A549 (cell line): Measurements from ENCODE around the gene CDH4. TPM values are rescaled to one million over a fixed set of nuclear protein-coding genes. Genes with fewer than 3 reads are reported as not detected.

Experiments used
- ATAC-seq, 2 experiments: fragments of 200-7000 bp in 1 of 2; fragments of >200 bp in 1 of 2; cut with Nextera tagmentation in 1 of 2; cut with Tn5 transposase in 1 of 2; 3 replicates each; pipeline versions ENCODE4 v1.8.0 to v1.9.1; 2018 to 2020; ENCODE audit warnings: mild to moderate bottlenecking in 1 of 2, moderate library complexity in 1 of 2
- CTCF ChIA-PET: fragments of 300-600 bp; sonication (Branson Sonifier 250); formaldehyde crosslinking; extraction: SDS; loops from one replicate; lab custom pipeline; 2021; ENCODE audit warnings: antibody characterized with exemption, inconsistent platforms; lab: Yijun Ruan, JAX
- POLR2A ChIA-PET: fragments of 350-600 bp; formaldehyde crosslinking; extraction: SDS; loops from one replicate; lab custom pipeline; 2021; ENCODE audit warnings: antibody characterized with exemption, inconsistent platforms; lab: Yijun Ruan, JAX
- DNase-seq, 2 experiments: peaks; one replicate each; pipeline versions ENCODE4 v3.0.0 to v3.0.0-alpha.2; 2011 to 2016; ENCODE audit warnings: low read depth in 1 of 2, low spot score in 1 of 2
- FAIRE-seq: peaks from 2 replicates; lab custom pipeline; 2011; peaks lifted over from hg19 to GRCh38; lab: Jason Lieb, UNC
- H3K27ac ChIP-seq, 2 experiments: fragments of >200 bp; sonication (Bioruptor Twin); formaldehyde crosslinking; 3 replicates each; pipeline ENCODE4 v1.5.1; 2016 to 2017
- H3K4me1 ChIP-seq: fragments of >200 bp; sonication (Bioruptor Twin); formaldehyde crosslinking; 3 replicates; pipeline ENCODE4 v1.6.1; 2016
- H3K4me2 ChIP-seq: fragments of >200 bp; sonication (Bioruptor Twin); formaldehyde crosslinking; 3 replicates; pipeline ENCODE4 v1.6.1; 2016
- H3K4me3 ChIP-seq: fragments of >200 bp; sonication (Bioruptor Twin); formaldehyde crosslinking; 3 replicates; pipeline ENCODE4 v1.5.1; 2016
- H3K9me3 ChIP-seq: fragments of >200 bp; sonication (Bioruptor Twin); formaldehyde crosslinking; 3 replicates; pipeline ENCODE4 v1.6.1; 2016
- BCL3 ChIP-seq: fragments of >200 bp; sonication (Bioruptor Twin); formaldehyde crosslinking; IDR thresholded peaks from 3 replicates; pipeline ENCODE4 v1.6.1; 2016
- BHLHE40 ChIP-seq: IDR thresholded peaks from 2 replicates; pipeline ENCODE4 v1.6.1; 2012; ENCODE audit warnings: low read depth, low read length, inconsistent platforms
- CEBPB ChIP-seq, 2 experiments: fragments of >200 bp in 1 of 2; sonication (Bioruptor Twin) in 1 of 2; formaldehyde crosslinking in 1 of 2; IDR thresholded peaks; 2 replicates each; pipeline ENCODE4 v1.6.1; 2012 to 2016
- CHD2 ChIP-seq: fragments of 150-350 bp; IDR thresholded peaks from 2 replicates; pipeline ENCODE4 v1.6.1; 2014; ENCODE audit warnings: low read length; ENCODE audit not compliant: partially characterized antibody
- CHD4 ChIP-seq: fragments of 200-600 bp; sonication (generic); IDR thresholded peaks from 2 replicates; pipeline ENCODE4 v1.6.1; 2016; ENCODE audit warnings: antibody characterized with exemption, mild to moderate bottlenecking, borderline replicate concordance
- E2F6 ChIP-seq: IDR thresholded peaks from 2 replicates; pipeline ENCODE4 v1.6.1; 2012; ENCODE audit warnings: low read depth, borderline replicate concordance
- EHMT2 ChIP-seq: fragments of 200-600 bp; sonication (generic); IDR thresholded peaks from 2 replicates; pipeline ENCODE4 v1.6.1; 2016; ENCODE audit warnings: antibody characterized with exemption, low read depth, mild to moderate bottlenecking, moderate library complexity
- ELK1 ChIP-seq: fragments of 150-350 bp; IDR thresholded peaks from 2 replicates; pipeline ENCODE4 v1.6.1; 2014; ENCODE audit warnings: low read depth, mild to moderate bottlenecking, low read length
- ESRRA ChIP-seq: fragments of 150-350 bp; IDR thresholded peaks from 2 replicates; pipeline ENCODE4 v1.6.1; 2014; ENCODE audit warnings: mild to moderate bottlenecking, low read length, borderline replicate concordance
- HDAC2 ChIP-seq: fragments of 200-600 bp; sonication (generic); IDR thresholded peaks from 2 replicates; pipeline ENCODE4 v1.6.1; 2016
- HES2 ChIP-seq: fragments of >200 bp; sonication (Bioruptor Twin); formaldehyde crosslinking; IDR thresholded peaks from 2 replicates; pipeline ENCODE4 v1.6.1; 2016
- HEYL ChIP-seq: fragments of 250-450 bp; sonication (Bioruptor Pico); IDR thresholded peaks from 2 replicates; pipeline ENCODE4 v1.8.0; 2021; ENCODE audit warnings: mild to moderate bottlenecking, moderate library complexity
- HOXA7 ChIP-seq: fragments of 250-450 bp; sonication (Bioruptor Pico); IDR thresholded peaks from 2 replicates; pipeline ENCODE4 v1.5.0; 2020; ENCODE audit warnings: mild to moderate bottlenecking, moderate library complexity
- HOXB13 ChIP-seq: fragments of 250-450 bp; sonication (Bioruptor Pico); IDR thresholded peaks from 2 replicates; pipeline ENCODE4 v1.5.0; 2020; ENCODE audit warnings: low read depth, mild to moderate bottlenecking, moderate library complexity
- JUNB ChIP-seq: fragments of >200 bp; sonication (Bioruptor Twin); formaldehyde crosslinking; IDR thresholded peaks from 2 replicates; pipeline ENCODE4 v1.6.1; 2016
- KDM1A ChIP-seq: fragments of 200-600 bp; sonication (generic); IDR thresholded peaks from 2 replicates; pipeline ENCODE4 v1.6.1; 2016; ENCODE audit warnings: low read depth, mild to moderate bottlenecking
- KDM5A ChIP-seq: fragments of 200-600 bp; sonication (generic); IDR thresholded peaks from 2 replicates; pipeline ENCODE4 v1.6.1; 2016; ENCODE audit warnings: antibody characterized with exemption, mild to moderate bottlenecking
- MAFK ChIP-seq: fragments of 450-650 bp; IDR thresholded peaks from 2 replicates; pipeline ENCODE4 v1.6.1; 2014; ENCODE audit not compliant: partially characterized antibody
- MAX ChIP-seq: IDR thresholded peaks from 2 replicates; pipeline ENCODE4 v1.6.1; 2012
- MYC ChIP-seq: IDR thresholded peaks from 2 replicates; pipeline ENCODE4 v1.6.1; 2012; ENCODE audit warnings: mild to moderate bottlenecking, inconsistent platforms, low read length, improper control_type of control experiment, borderline replicate concordance
- NPAS2 ChIP-seq: fragments of 250-450 bp; sonication (Bioruptor Pico); IDR thresholded peaks from 2 replicates; pipeline ENCODE4 v1.8.0; 2022; ENCODE audit warnings: mild to moderate bottlenecking, moderate library complexity, borderline replicate concordance
- PBX3 ChIP-seq: IDR thresholded peaks from 2 replicates; pipeline ENCODE4 v1.6.1; 2012
- RAD21 ChIP-seq, 2 experiments: fragments of >200 bp in 1 of 2; sonication (Bioruptor Twin) in 1 of 2; formaldehyde crosslinking in 1 of 2; IDR thresholded peaks in 1 of 2; conservative IDR thresholded peaks in 1 of 2; 2 replicates in 1 of 2; 3 replicates in 1 of 2; pipeline ENCODE4 v1.6.1; 2012 to 2018; ENCODE audit warnings: inconsistent platforms in 1 of 2
- RARB ChIP-seq: fragments of 250-450 bp; sonication (Bioruptor Pico); IDR thresholded peaks from 2 replicates; pipeline ENCODE4 v1.8.0; 2021; ENCODE audit warnings: mild to moderate bottlenecking, moderate library complexity
- RFX5 ChIP-seq: fragments of 450-650 bp; IDR thresholded peaks from 2 replicates; pipeline ENCODE4 v1.7.1; 2014; ENCODE audit warnings: antibody characterized with exemption, mild to moderate bottlenecking, moderate library complexity
- SMC3 ChIP-seq: fragments of >200 bp; sonication (Bioruptor Twin); formaldehyde crosslinking; IDR thresholded peaks from 3 replicates; pipeline ENCODE4 v1.6.1; 2018; ENCODE audit warnings: inconsistent platforms
- TFCP2L1 ChIP-seq: fragments of 250-450 bp; sonication (Bioruptor Pico); IDR thresholded peaks from 2 replicates; pipeline ENCODE4 v1.5.0; 2021; ENCODE audit warnings: mild to moderate bottlenecking
- ZC3H11A ChIP-seq: fragments of 450-650 bp; IDR thresholded peaks from 2 replicates; pipeline ENCODE4 v1.6.1; 2014; ENCODE audit warnings: antibody characterized with exemption, mild to moderate bottlenecking
- ZFP36 ChIP-seq: fragments of 450-650 bp; IDR thresholded peaks from 2 replicates; pipeline ENCODE4 v1.6.1; 2014; ENCODE audit warnings: borderline replicate concordance; ENCODE audit not compliant: partially characterized antibody
- WGBS: methylation state at CpG from one replicate; pipeline ENCODE4 v1.1.6; 2017; ENCODE audit errors: missing lambda C conversion rate; 5-methylcytosine and 5-hydroxymethylcytosine counted together
- polyA plus RNA-seq, 4 experiments: library from polyadenylated mRNA; depleted of rRNA in 3 of 4; stranded (reverse); fragments of >200 nt; fragmentation: RNase III in 1 of 4; extraction: RNeasy Plus Mini Kit Qiagen cat#74134 plus additional on column Dnase treatment in 1 of 4; gene quantifications; 2 replicates in 3 of 4; 3 replicates in 1 of 4; pipeline ENCODE4 v1.2.3, GENCODE V29; 2011 to 2017

Gene CDH4
- polyA plus RNA-seq, 2 of the 4 experiments (the other 2 are of a cell fraction): 3.4 to 10.3 TPM

GRCh38 chr20:61752576-61752975, 500.5 kb downstream of the CDH4 start:
- Histone ChIP-seq H3K4me3 (no peak overlapping the region), H3K27ac (no peak overlapping the region), H3K4me2 (no peak overlapping the region), H3K9me3 (no peaks in the 10 kb centered on the region), H3K4me1 (no peaks in the 10 kb centered on the region)
- ChIA-PET CTCF (no interaction called here), POLR2A (no interaction called here)
- no peak for DNase-seq
- 86% methylated on average over 8 of the region's 8 CpGs for WGBS
- no peak for FAIRE-seq
- TF ChIP-seq TFCP2L1 (CRISPR knock-in tag): no peak
- no peak for TF ChIP-seq RFX5
- TF ChIP-seq EHMT2: no peak
- no peak for TF ChIP-seq ZFP36
- TF ChIP-seq CHD2: no peak
- no peak for TF ChIP-seq ZC3H11A
- TF ChIP-seq PBX3: no peak
- TF ChIP-seq KDM5A: no peak
- TF ChIP-seq KDM1A: no peak
- TF ChIP-seq ESRRA: no peak
- no peak for TF ChIP-seq HOXB13 (CRISPR knock-in tag)
- no peak for TF ChIP-seq HDAC2
- TF ChIP-seq HEYL (CRISPR knock-in tag): no peak
- TF ChIP-seq CEBPB (IDR thresholded peaks at IDR 0.05): no peak
- TF ChIP-seq HES2: no peak
- TF ChIP-seq MAFK: no peak
- TF ChIP-seq CHD4: no peak
- ATAC-seq: no peak

GRCh38 chr20:61753316-61753942, 501.4 kb downstream of the CDH4 start:
- WGBS: 75% methylated on average over 12 of the region's 12 CpGs
- Histone ChIP-seq H3K27ac (no peak overlapping the region), H3K4me3 (no peak overlapping the region), H3K4me1 (no peaks in the 10 kb centered on the region), H3K4me2 (no peak overlapping the region), H3K9me3 (no peaks in the 10 kb centered on the region)
- ChIA-PET CTCF (no interaction called here), POLR2A (no interaction called here)
- TF ChIP-seq E2F6: no peak
- TF ChIP-seq BHLHE40: no peak
- no peak for TF ChIP-seq RARB (CRISPR knock-in tag)
- ATAC-seq: no peak
- DNase-seq: no peak
- no peak for FAIRE-seq

- H3K9me3 ChIP-seq: no peaks in the 10 kb centered on the region
- DNase-seq (no peak), FAIRE-seq (no peak), ATAC-seq (no peak)
- H3K4me2 ChIP-seq: no peak overlapping the region
- no peak overlapping the region for H3K4me3 ChIP-seq
- H3K4me1 ChIP-seq: no peaks in the 10 kb centered on the region
- no peak overlapping the region for H3K27ac ChIP-seq
- 79% methylated on average over 20 of the region's 23 CpGs for WGBS
- ChIA-PET POLR2A (no interaction called here), CTCF (no interaction called here)
- TF ChIP-seq BCL3 (no peak), JUNB (no peak), HOXB13 (CRISPR knock-in tag) (no peak), SMC3 (no peak), ZFP36 (no peak), MYC (no peak), CHD4 (no peak), MAX (no peak), HES2 (no peak), KDM1A (no peak), RAD21 (conservative IDR thresholded peaks at IDR 0.05 in 1 of 2, IDR thresholded peaks at IDR 0.05 in 1 of 2) (no peak), ELK1 (no peak), HOXA7 (no peak), NPAS2 (no peak)
Observed at GRCh38 chr20:61753987-61754956, 502.2 kb downstream of the CDH4 start.
